PC-9 (cell line): ENCODE measurements around the gene B3GLCT.

Experiments used
- CTCF ChIP-seq: fragments of 200-600 bp; sonication (generic); conservative IDR thresholded peaks from 2 replicates; pipeline ENCODE4 v1.6.1; 2017; ENCODE audit warnings: mixed run types, antibody characterized with exemption, mild to moderate bottlenecking, moderate library complexity
- EZH2 ChIP-seq: fragments of 200-600 bp; sonication (generic); IDR thresholded peaks from 2 replicates; pipeline ENCODE4 v1.8.0; 2017; ENCODE audit warnings: antibody characterized with exemption, low read depth

- TF ChIP-seq CTCF (no peak), EZH2 (no peak)
Observed at GRCh38 chr13:31224174-31224669, 24.4 kb downstream of the B3GLCT start.
